WI38 (cell line): ENCODE results near the gene CEP83.
"Not testable (repeated sequence)": the region's sequence is repeated elsewhere in the genome, so short reads cannot be mapped to it uniquely, and the experiment has no call there.

Source experiments
- H3K4me3 ChIP-seq: 2 replicates; pipeline ENCODE4 v1.5.1; 2011; ENCODE audit warnings: low read depth, mild to moderate bottlenecking, control low read depth, low read length
- TF ChIP-seq, protein P1 (sequence below): IDR thresholded peaks from 2 replicates; pipeline ENCODE4 v1.5.1; 2012; ENCODE audit warnings: low read depth, mild to moderate bottlenecking, control low read depth, low read length

Gene CEP83

DNA sequence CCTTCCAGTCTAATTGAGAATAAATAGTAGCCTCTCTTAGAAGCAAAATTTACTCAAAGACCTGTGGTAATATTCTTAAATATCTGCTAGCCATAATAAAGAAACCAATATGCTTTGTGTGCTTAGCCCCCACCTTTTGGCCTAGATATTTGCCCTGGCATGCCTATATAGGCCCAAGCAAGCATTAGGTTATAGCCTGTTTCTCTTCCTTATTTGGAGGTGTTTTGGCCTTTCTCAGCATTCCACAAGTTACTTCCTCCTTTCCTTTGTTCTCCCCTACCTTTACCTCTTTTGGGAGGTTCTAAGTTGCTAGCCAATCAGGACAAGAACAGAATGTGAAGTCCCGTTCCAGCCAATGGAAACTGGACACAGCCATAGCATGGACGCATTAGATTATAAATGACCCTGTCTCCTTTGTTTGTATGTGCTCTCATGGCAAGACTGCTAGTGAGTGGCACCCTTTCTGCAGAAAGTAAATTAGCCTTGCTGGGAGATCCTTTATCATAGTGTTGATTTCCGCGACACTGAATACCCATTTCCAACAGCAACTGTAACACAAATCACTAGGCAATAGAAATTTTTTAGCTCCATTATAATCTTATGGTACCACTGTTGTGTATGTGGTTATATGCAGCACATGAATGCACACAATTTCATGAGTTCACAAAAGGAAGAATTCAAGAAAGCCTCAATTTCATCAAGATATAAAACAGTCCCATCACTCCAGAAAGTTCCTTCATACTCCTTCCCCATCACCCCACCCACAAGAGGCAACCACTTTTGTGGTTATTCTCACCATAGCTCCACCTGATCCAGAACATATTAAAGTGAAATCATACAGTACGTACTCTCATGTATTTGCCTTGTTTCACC, 37.6 kb downstream of the CEP83 start:
- TF ChIP-seq, protein P1, sequence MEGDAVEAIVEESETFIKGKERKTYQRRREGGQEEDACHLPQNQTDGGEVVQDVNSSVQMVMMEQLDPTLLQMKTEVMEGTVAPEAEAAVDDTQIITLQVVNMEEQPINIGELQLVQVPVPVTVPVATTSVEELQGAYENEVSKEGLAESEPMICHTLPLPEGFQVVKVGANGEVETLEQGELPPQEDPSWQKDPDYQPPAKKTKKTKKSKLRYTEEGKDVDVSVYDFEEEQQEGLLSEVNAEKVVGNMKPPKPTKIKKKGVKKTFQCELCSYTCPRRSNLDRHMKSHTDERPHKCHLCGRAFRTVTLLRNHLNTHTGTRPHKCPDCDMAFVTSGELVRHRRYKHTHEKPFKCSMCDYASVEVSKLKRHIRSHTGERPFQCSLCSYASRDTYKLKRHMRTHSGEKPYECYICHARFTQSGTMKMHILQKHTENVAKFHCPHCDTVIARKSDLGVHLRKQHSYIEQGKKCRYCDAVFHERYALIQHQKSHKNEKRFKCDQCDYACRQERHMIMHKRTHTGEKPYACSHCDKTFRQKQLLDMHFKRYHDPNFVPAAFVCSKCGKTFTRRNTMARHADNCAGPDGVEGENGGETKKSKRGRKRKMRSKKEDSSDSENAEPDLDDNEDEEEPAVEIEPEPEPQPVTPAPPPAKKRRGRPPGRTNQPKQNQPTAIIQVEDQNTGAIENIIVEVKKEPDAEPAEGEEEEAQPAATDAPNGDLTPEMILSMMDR = no peak
- H3K4me3 ChIP-seq = no peak overlapping the region

DNA sequence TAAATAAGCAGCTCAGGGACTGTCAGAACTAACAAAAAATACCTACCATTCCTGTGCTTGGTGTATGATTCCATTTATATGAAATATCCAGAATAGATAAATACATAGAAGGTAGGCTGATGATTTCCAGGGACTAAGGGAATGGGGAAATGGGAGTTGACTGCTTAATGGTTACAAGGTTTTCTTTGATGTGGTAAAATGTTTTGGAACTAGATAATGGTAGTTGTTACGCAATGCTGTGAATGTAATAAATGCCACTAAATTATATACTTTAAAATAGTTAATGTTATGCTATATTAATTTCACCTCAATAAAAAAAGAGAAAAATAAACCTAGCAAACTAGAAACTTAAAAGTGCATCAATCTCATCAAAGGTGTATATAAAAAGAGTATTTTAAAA, 41.1 kb downstream of the CEP83 start:
- no peak overlapping the region for H3K4me3 ChIP-seq
- TF ChIP-seq, protein P1 = no peak

DNA sequence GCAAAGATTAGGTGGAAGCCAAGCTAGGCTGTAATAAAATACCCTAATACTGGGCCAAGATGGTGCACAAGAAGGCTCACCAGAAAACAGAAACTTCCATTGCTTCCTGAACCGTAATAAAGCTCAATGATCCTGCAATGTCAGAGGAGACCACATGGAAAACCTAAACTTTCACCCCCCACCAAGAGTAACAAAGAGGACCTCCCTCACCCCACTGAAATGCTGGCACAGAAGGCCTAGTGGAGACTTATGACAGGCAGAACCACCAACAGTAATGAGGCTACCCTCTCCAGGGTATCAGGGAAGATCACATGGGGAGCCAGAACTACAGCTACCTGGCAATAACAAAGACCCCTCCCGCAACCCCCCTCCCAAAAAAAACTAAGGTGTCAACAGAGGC, 43.1 kb downstream of the CEP83 start:
- H3K4me3 ChIP-seq = no peak overlapping the region
- TF ChIP-seq, protein P1 = no peak

DNA sequence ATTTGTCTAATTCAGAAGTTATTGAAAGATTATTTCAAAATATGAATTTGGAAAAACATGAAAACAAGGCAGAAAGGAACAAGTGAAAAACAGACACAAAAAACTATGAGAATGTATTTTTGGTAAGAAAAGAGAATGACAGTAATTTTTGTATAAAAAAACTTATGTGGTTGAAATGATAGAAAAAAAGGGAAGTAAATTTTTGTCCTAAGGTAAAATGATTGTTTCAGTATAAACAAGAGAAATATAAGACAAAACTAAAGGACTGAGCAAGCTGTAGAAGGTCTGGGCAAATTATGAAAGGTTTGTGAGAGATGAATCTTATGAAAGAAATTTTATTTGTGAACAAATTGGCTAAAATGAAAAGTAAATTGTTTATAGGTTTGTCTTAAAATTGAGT, 44.6 kb downstream of the CEP83 start:
- TF ChIP-seq, protein P1 = no peak
- H3K4me3 ChIP-seq = no peak overlapping the region

DNA sequence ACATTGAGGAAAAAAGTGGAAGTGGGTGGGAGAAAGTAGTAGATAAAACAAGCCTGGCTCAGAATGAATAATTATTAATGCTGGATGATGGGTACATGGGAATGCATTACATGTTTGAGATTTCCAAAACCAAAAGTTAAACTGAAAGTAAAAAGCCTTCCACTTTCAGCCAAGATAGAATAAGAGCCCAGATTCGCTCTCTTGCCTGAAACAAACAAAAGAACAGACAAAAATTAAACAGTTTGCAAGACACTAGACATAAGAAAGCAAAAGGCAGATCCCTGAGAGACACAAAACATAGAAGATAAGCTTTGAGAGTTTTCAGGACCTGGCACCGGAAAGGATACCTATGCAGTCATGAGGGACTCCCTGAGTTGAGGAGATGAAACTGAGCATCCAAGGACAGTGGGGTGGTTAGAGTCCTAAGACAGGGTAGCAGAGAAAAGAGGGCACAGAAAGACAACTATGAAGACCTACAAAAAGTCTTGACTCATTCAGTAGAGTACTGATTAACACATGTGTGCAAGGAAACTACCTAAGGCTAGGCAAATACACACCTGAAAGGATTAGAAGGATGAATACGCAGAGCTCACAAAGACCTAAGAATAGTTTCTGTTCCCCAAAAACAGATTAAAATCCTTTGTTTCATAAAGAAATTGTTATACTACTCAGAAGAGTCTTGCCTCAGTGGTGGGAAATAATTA, 54.1 kb downstream of the CEP83 start:
- H3K4me3 ChIP-seq = peak overlapping the region; percentile 32
- TF ChIP-seq, protein P1 = no peak

DNA sequence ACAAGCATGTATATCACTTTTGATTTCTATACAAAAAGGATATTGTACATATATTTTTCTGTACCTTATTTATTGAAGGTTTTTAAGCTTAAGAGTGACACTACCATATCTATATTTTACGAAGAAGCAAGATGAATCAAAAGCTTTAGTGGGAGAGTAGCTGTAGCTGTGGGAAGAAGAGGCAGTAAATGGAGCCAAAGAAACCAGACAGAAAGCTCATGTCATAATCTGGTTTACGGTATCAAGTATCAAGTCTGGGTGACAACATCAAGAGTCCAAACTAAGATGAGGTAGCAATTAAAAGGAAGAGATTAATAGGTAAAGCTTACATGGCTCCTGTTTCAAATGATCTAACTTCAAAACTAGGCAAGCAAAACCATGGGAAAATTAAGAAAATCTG, 54.8 kb downstream of the CEP83 start:
- TF ChIP-seq, protein P1 = no peak
- no peak overlapping the region; the same call in 1 of the 2 replicates for H3K4me3 ChIP-seq

DNA sequence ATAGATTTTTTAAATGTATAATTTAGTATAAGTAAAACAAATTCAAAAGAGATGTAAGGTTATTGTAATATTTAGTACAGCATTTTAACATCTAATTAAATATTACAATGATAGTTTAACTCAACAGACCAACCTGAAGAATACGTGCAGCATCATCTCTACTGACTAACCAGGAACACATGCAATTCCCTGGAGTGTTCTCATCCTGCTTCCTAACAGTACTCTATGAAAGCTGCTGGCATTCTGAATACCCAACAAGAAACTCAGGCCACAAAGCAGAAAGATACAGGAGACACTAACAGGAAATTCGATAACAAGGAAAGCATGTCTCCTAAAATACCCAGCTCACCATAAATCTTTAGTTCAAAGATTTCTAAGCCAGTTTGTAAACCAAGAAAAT, 58.3 kb downstream of the CEP83 start:
- no peak overlapping the region for H3K4me3 ChIP-seq
- TF ChIP-seq, protein P1 = no peak

DNA sequence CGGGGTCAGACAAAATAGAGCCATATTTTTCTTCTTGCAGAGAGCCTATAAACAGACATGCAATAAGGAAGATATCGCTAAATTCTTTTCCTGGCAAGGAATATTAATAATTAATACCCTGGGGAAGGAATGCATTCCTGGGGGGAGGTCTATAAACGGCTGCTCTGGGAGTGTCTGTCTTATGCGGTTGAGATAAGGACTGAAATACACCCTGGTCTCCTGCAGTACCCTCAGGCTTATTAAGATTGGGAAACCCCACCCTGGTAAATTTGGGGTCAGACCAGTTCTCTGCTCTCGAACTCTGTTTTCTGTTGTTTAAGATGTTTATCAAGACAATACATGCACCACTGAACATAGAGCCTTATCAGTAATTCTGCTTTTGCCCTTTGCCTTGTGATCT, 61.0 kb downstream of the CEP83 start:
- not testable (repeated sequence) for H3K4me3 ChIP-seq
